Spinal cord (tissue), 10 donors: ENCODE measurements around the gene MCC. TPM values are rescaled to one million over a fixed set of nuclear protein-coding genes. Genes with fewer than 3 reads are reported as not detected.
"Not testable (repeated sequence)": the region's sequence is repeated elsewhere in the genome, so short reads cannot be mapped to it uniquely, and the experiment has no call there.

Source experiments
- DNase-seq, 6 donors: peaks; one replicate each; pipeline versions ENCODE4 v3.0.0 to v3.0.0-alpha.2; 2013 to 2015; ENCODE audit warnings: low spot score in 6 of 6, low read depth in 4 of 6
- H3K27ac ChIP-seq: one replicate; pipeline ENCODE4 v1.5.1; 2013; ENCODE audit warnings: low read depth, low read length, control low read depth
- H3K27me3 ChIP-seq: one replicate; pipeline ENCODE4 v1.6.1; 2013; ENCODE audit warnings: low read length; ENCODE audit not compliant: control insufficient read depth, insufficient read depth
- H3K36me3 ChIP-seq: one replicate; pipeline ENCODE4 v1.6.1; 2013; ENCODE audit warnings: low read length; ENCODE audit not compliant: control insufficient read depth, insufficient read depth
- H3K4me1 ChIP-seq: one replicate; pipeline ENCODE4 v1.6.1; 2013; ENCODE audit warnings: low read length; ENCODE audit not compliant: control insufficient read depth, insufficient read depth
- H3K4me3 ChIP-seq: one replicate; pipeline ENCODE4 v1.5.1; 2013; ENCODE audit warnings: low read depth, low read length, control low read depth
- H3K9me3 ChIP-seq: one replicate; pipeline ENCODE4 v1.6.1; 2013; ENCODE audit warnings: low read length; ENCODE audit not compliant: control insufficient read depth, insufficient read depth
- WGBS: methylation state at CpG from one replicate; pipeline ENCODE4 v1.1.5; 2013; ENCODE audit warnings: missing lambda C conversion rate; ENCODE audit not compliant: insufficient coverage; 5-methylcytosine and 5-hydroxymethylcytosine counted together
- polyA plus RNA-seq, 2 donors: library from polyadenylated mRNA; unstranded; fragments of 120-200 nt; gene quantifications; one replicate each; pipeline ENCODE4 v1.2.1, GENCODE V29; 2013; ENCODE audit not compliant: insufficient read length in 2 of 2
- total RNA-seq, 2 donors: library from RNA; depleted of rRNA in 1 of 2; stranded (reverse); fragments of 120-200 nt in 1 of 2; fragments of >200 nt in 1 of 2; gene quantifications; one replicate each; pipeline versions ENCODE4 v1.2.3 to v1.2.4, GENCODE V29; 2013 to 2014
- donor health status: healthy.

MCC gene
- total and polyA plus RNA-seq, 4 donors: 19.2 to 31.7 (median 26.6) TPM

DNA sequence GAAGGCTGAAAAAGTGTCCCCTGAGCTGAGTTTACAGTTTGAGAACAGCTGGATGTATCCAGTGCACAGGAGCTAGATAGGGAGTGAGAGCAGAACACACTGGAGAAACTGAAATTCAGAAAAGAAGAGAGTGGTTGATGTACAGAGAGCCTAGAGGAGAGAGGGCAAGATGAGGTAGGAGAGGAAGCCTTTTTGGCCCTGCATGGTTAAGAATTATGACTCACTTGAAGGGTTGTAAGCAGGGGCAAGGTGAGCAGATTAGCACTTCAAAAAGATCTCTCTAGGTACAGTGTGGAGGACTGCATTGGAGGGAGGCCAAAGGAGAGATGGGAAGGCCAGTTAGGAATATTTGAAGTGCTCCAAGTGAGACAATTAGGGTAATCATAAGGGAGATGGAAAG lies 25.2 kb downstream of the MCC start:
- Histone ChIP-seq H3K27me3 (no peaks in the 10 kb centered on the region), H3K4me3 (no peak overlapping the region), H3K9me3 (no peaks in the 10 kb centered on the region), H3K27ac (no peak overlapping the region), H3K36me3 (no peaks in the 10 kb centered on the region), H3K4me1 (no peaks in the 10 kb centered on the region)
- DNase-seq: no peak

DNA sequence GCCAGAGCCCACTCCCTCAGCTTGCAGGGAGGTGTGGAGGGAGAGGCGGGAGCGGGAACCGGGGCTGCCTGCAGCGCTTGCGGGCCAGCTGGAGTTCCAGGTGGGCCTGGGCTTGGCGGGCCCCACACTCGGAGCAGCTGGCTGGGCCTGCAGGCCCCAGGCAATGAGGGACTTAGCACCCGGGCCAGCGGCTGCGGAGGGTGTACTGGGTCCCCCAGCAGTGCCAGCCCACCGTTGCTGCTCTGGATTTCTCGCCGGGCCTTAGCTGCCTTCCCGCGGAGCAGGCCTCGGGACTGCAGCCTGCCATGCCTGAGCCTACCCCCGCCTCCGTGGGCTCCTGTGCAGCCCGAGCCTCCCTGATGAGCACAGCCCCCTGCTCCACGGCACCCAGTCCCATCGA lies 31.1 kb downstream of the MCC start:
- not testable (repeated sequence) for H3K36me3 ChIP-seq, H3K4me3 ChIP-seq, H3K9me3 ChIP-seq, H3K27me3 ChIP-seq, H3K4me1 ChIP-seq, DNase-seq, H3K27ac ChIP-seq
- WGBS: 95% methylated on average over 21 of the region's 21 CpGs

DNA sequence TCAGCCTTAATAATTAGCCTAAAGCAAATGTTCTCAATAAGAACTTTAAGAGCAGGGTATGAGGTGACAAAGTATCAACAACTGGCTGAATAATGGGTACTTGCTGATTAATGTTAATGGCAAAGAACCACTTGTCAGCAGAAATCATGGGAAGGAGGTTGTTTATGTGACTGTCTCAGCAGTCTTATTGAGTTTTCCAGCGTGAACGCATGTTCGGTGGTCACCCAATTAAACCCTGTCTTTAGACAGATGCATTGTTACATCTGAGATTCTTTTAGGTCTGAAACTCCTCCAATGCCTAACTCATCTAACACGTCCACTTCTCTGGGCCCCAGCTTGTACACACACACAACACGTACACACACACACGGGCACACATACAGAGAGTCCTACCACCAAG lies 35.3 kb downstream of the MCC start:
- Histone ChIP-seq H3K27me3 (no peaks in the 10 kb centered on the region), H3K27ac (no peak overlapping the region), H3K36me3 (no peaks in the 10 kb centered on the region), H3K9me3 (no peaks in the 10 kb centered on the region), H3K4me1 (no peaks in the 10 kb centered on the region), H3K4me3 (no peak overlapping the region)
- DNase-seq: no peak
- 50% methylated on average over 2 of the region's 6 CpGs for WGBS

DNA sequence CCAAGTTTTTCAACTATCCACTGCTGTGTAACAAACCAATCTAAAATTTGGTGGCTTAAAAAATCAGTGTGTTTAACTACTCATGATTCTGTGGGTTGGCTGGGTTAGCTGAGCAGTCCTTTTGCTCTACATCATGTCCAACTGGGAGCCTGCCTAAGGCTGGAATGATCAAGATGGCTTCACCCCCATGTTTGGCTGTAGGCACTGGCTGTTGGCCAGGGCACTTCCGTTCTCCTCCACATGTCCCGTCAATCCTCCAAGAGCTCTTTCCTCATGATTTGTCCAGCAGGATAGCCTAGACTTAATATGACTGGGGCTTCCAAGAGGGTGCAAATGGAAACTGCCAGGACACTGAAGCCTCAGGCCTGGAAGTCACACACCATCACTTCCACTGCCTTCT lies 36.5 kb downstream of the MCC start:
- WGBS: 83% methylated on average over 1 of the region's 2 CpGs

DNA sequence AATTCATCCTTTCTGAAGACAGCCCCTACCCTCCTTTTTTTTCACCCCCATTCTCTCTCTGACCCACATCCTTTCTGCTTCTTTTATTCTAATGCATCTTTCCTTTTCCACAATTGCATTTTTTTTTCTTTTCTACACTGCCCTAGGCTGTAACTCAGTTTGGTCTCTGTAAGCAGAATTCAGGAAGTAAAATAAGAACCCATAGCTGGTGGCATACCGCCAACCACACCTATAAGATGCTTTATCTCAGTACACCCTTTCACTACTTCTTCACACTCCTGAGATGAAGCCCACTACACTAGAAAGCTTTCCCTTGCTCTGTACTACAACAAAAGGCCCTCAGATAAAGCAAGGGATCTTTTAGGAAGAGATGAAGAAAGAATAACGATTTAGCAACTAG lies 37.3 kb downstream of the MCC start:
- H3K27ac ChIP-seq: no peak overlapping the region
- no peaks in the 10 kb centered on the region for H3K9me3 ChIP-seq
- DNase-seq: no peak
- no peaks in the 10 kb centered on the region for H3K27me3 ChIP-seq
- H3K4me1 ChIP-seq: no peaks in the 10 kb centered on the region
- H3K36me3 ChIP-seq: no peaks in the 10 kb centered on the region
- WGBS: 0% methylated on average over 1 of the region's 2 CpGs
- no peak overlapping the region for H3K4me3 ChIP-seq

More for the DNA sequence above, 36.5 kb downstream of the MCC start:
- no peak for DNase-seq
- Histone ChIP-seq H3K9me3 (no peaks in the 10 kb centered on the region), H3K27ac (no peak overlapping the region), H3K4me1 (no peaks in the 10 kb centered on the region), H3K27me3 (no peaks in the 10 kb centered on the region), H3K36me3 (no peaks in the 10 kb centered on the region), H3K4me3 (no peak overlapping the region)

DNA sequence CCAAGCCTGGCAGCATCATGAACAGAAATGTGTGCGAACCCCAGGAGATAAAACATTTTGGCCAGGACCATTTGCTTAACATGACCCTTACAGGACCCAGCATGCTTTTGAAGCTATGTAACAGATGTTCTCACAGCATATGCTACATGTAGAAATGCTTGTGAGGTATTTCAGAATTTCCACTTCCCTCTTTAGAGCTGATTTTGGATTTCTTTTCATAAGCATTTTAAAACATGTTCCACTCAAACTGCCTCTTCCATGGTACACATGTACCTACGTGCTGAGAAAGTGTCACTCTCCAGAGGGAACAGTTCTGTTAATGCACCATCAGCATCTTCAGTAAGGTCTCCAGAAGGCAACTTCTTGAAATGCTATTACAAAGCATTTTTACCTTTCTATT lies 37.8 kb downstream of the MCC start:
- DNase-seq: no peak
- no peaks in the 10 kb centered on the region for H3K27me3 ChIP-seq
- no peak overlapping the region for H3K4me3 ChIP-seq
- whole genome bisulfite sequencing: no CpG with 5 or more reads among the region's 2 CpGs
- peaks cover 2% of the 10 kb centered on the region for H3K9me3 ChIP-seq
- H3K27ac ChIP-seq: no peak overlapping the region
- H3K36me3 ChIP-seq: no peaks in the 10 kb centered on the region
- H3K4me1 ChIP-seq: no peaks in the 10 kb centered on the region

DNA sequence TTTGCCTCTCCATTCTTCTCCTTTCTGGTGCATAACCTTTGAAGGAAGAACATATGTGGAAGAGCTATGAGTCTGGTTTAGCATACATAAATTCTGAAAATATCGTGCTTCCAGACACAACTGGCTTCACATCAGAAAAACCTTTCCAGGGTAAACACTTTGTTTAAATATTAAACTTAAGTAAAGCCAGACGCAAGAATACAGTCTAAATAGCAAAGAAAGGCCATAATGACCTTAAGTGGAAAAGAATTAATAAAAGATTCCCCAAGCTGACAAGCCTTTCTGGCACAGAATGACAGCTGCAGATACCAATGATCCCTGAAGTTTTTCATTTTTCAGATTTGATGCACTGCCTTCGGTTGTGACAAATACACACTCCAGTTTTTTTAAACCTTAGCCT lies 40.0 kb downstream of the MCC start:
- Histone ChIP-seq H3K36me3 (no peaks in the 10 kb centered on the region), H3K4me3 (no peak overlapping the region), H3K4me1 (no peaks in the 10 kb centered on the region), H3K9me3 (peaks cover 2% of the 10 kb centered on the region), H3K27ac (no peak overlapping the region), H3K27me3 (no peaks in the 10 kb centered on the region)
- DNase-seq: no peak
- no CpG with 5 or more reads among the region's 3 CpGs for WGBS

DNA sequence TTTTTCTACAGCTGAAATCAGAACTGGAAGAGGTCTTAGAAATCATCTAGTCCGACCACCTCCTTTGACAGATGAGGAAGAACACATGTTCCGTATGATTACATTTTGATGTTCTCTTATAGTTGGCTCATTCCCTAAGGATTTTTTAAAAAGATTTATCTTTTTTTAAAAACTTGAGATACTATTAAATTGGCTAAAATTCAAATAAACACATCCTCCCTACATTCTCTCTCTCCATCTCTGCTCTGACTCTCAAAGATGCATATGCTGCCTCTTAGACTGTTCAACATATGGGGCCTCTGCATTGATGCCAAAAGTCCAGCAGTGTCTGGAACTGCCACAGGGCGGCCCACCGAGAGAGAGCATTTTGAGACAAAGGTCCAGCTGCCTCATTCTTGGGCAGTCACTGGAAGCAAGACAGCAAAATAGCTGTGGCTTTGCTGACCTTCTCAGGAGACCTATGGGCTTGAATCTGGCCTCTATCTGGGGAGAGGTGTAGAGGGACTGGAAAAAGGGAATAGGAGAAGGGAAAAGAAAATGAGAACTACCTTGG lies 40.7 kb downstream of the MCC start:
- WGBS: 14% methylated on average over 2 of the region's 4 CpGs
- H3K27me3 ChIP-seq: no peaks in the 10 kb centered on the region

DNA sequence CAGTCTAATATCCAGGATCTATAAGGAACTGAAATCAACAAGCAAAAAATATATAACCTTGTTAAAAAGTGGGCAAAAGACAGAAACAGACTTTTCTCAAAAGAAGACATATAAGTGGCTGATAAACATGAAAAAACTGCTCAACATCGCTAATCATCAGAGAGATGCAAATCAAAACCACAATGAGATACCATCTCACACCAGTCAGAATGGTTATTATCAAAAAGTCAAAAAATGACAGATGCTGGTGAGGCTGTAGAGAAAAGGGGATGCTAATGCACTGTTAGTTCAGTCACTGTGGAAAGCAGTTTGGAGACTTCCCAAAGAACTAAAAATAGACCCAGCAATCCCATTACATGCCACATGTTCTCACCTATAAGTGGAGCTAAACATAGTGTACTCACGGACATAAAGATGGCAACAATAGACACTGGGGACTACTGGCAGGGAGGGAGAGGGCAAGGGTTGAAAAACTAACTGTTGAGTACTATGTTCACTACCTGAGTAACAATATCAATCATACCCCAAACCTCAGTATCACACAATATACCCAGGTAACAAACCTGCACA lies 41.8 kb downstream of the MCC start:
- no CpG with 5 or more reads among the region's 2 CpGs for WGBS
- no peaks in the 10 kb centered on the region for H3K4me1 ChIP-seq
- H3K4me3 ChIP-seq: no peak overlapping the region
- H3K36me3 ChIP-seq: no peaks in the 10 kb centered on the region
- H3K27ac ChIP-seq: no peak overlapping the region
- H3K9me3 ChIP-seq: peaks cover 2% of the 10 kb centered on the region
- H3K27me3 ChIP-seq: no peaks in the 10 kb centered on the region
- DNase-seq: no peak

More for the DNA sequence above, 40.7 kb downstream of the MCC start:
- Histone ChIP-seq H3K4me1 (no peaks in the 10 kb centered on the region), H3K9me3 (peaks cover 2% of the 10 kb centered on the region), H3K36me3 (no peaks in the 10 kb centered on the region), H3K27ac (no peak overlapping the region), H3K4me3 (no peak overlapping the region)
- DNase-seq: peak in 2 of 6 donors; percentile 45 to 55

DNA sequence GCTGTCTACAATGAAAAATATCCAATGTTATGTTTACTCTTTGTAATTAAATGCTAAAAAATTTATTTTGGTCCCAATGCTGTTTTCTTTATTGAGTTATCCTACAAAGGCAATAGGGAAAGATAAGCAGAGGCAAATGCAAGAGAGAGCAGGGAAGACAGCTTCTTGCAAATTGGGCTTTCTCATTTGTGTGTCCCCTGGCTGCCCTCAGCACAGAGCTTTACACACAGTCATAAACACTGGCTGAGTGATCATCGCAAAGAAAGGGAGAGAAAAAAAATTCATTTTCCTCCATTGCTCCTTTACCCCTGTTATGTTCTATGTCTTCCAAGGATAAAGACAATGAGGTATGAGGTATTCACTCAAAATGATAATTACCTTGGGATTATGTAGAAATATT lies 51.1 kb downstream of the MCC start:
- no peak overlapping the region for H3K4me3 ChIP-seq
- no peaks in the 10 kb centered on the region for H3K36me3 ChIP-seq
- peak in 1 of 6 donors; percentile 65 for DNase-seq
- no peaks in the 10 kb centered on the region for H3K27me3 ChIP-seq
- H3K9me3 ChIP-seq: no peaks in the 10 kb centered on the region
- peaks cover 11% of the 10 kb centered on the region for H3K4me1 ChIP-seq
- no CpG with 5 or more reads among the region's 1 CpG for WGBS
- H3K27ac ChIP-seq: no peak overlapping the region
